Activated naive CD4-positive, alpha-beta T cell treated with anti-CD3 and anti-CD28 coated beads, Interleukin-2, amount 50 U/mL, for 72 hours (primary cell): ENCODE measurements around the gene PRAMEF17. TPM values are rescaled to one million over a fixed set of nuclear protein-coding genes. Genes with fewer than 3 reads are reported as not detected.
"Not testable (repeated sequence)": the region's sequence is repeated elsewhere in the genome, so short reads cannot be mapped to it uniquely, and the experiment has no call there.

Experiments
- ATAC-seq, 2 donors: fragments of 150-1000 bp; cut with Tn5 transposase; 2 replicates each; pipeline ENCODE4 v1.10.0; 2021; ENCODE audit warnings: mild to moderate bottlenecking in 2 of 2, moderate library complexity in 2 of 2
- DNase-seq, 2 donors: peaks; one replicate each; pipeline ENCODE4 v3.0.0; 2021 to 2022; ENCODE audit warnings: low spot score in 2 of 2
- H3K27ac Mint-ChIP-seq, 2 donors: one replicate each; pipeline ENCODE4 v1.8.0; 2022; ENCODE audit warnings: mild to moderate bottlenecking in 2 of 2, mixed read lengths in 2 of 2
- H3K36me3 Mint-ChIP-seq, 2 donors: one replicate each; pipeline ENCODE4 v1.8.0; 2022; ENCODE audit warnings: mixed read lengths in 2 of 2
- H3K9me3 Mint-ChIP-seq, 2 donors: one replicate each; pipeline ENCODE4 v1.8.0; 2022; ENCODE audit warnings: mixed read lengths in 2 of 2
- total RNA-seq, 2 donors: library from RNA; stranded (reverse); gene quantifications; one replicate each; pipeline ENCODE4 v1.2.3, GENCODE V29; 2022

The PRAMEF17 gene
- not detected for total RNA-seq

DNA sequence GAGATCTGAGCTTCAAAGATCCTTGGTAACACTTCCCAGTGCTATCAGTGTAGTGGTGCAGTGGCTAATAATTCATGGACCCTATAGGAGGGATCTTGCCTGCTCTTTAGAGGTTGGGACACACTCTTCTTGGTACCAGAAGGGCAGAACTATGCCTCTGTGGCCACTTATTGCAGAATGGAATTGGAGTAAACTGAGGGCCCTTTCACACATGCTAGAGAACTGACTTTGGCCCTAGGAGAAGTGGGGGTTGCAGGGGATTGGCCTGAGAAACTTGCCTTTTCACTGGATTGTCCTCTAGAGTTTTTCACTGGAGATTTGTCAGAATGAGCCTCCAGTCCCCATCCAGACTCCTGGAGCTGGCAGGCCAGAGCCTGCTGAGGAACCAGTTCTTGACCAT lies at the start of gene PRAMEF17:
Gene PRAMEF17 (plus strand): TSS at position 301 of the 400 bp plus-strand sequence. CDS start 26 bp downstream, at position 327.
- not testable (repeated sequence) for DNase-seq, ATAC-seq, H3K9me3 Mint-ChIP-seq, H3K36me3 Mint-ChIP-seq, H3K27ac Mint-ChIP-seq

GRCh38 chr1:13342496-13342895 lies 46.9 kb upstream of the PRAMEF17 start:
- H3K27ac Mint-ChIP-seq, H3K36me3 Mint-ChIP-seq, DNase-seq, H3K9me3 Mint-ChIP-seq, ATAC-seq: not testable (repeated sequence)

DNA sequence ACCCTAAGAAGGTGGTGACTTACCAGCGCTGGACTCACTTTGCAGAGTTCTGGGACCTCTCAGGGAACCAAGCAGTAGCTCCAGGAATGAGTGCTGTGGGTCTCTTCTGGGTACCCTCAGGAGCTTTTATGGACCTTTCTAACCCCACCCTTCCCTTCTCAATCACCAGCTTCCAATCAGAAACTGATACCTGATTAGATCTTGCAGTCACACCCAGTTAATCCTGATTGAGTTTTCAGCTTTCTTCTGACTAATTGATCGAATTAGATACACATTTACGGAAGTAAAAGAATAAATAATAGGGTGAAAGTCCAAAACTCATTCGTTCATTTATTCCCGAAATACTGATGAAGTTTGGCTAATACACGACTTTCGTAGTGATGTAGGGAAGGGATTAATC lies 42.4 kb upstream of the PRAMEF17 start, which contains the start of gene PRAMEF14:
Gene PRAMEF14 (minus strand): TSS at position 101 of the 400 bp plus-strand sequence. CDS start 1,820 bp downstream, outside the sequence.
- ATAC-seq, H3K27ac Mint-ChIP-seq: not testable (repeated sequence)

DNA sequence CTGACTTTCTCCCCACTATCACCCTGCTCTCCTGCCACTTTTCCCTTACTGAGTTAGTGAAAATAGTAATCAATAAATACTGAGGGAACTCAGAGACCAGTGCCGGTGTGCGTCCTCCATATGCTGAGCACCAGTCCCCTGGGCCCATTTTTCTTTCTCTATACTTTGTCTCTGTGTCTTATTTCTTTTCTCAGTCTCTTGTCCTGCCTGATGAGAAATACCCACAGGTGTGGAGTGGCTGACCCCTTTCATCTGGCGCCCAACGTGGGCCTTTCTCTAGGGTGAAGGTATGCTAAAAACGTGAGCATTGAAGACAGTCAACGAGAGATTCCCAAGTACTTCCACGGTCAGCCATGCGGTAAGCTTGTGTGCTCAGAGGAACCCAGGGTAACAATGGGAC lies 36.0 kb upstream of the PRAMEF17 start:
- not testable (repeated sequence) for H3K9me3 Mint-ChIP-seq, H3K27ac Mint-ChIP-seq, ATAC-seq, H3K36me3 Mint-ChIP-seq
- peak in 1 of 2 donors; percentile 5 for DNase-seq

More for the DNA sequence above, 42.4 kb upstream of the PRAMEF17 start, which contains the start of gene PRAMEF14:
- not testable (repeated sequence) for DNase-seq, H3K9me3 Mint-ChIP-seq, H3K36me3 Mint-ChIP-seq

DNA sequence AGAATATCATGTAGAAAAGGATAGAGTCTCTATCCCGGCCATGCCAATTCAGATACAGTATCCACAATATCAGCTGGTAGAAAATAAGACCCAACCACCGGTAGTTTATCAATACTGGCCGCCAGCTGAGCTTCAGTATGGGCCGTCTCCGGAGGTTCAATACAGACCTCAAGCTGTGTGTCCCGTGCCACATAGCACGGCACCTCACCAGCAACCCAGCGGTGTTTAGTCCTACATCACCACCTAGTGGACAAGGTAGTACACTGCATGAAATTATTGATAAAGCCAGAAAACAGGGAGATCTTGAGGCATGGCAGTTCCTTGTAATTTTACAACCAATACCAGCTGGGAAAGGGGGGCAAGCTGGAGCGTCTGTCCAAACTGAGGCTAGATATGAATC lies 35.0 kb upstream of the PRAMEF17 start:
- H3K36me3 Mint-ChIP-seq, ATAC-seq, H3K27ac Mint-ChIP-seq, H3K9me3 Mint-ChIP-seq, DNase-seq: not testable (repeated sequence)

DNA sequence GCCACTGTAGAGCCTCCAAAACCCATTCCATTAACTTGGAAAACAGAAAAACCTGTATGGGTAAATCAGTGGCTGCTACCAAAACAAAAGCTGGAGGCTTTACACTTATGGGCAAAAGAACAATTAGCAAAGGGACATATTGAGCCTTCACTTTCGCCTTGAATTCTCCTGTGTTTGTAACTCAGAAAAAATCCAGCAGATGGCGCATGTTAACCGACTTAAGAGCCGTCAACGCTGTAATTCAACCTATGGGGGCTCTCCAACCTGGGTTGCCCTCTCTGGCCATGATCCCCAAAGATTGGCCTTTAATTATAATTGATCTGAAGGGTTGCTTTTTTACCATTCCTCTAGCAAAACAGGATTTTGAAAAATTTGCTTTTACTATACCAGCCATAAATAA lies 32.7 kb upstream of the PRAMEF17 start:
- H3K9me3 Mint-ChIP-seq, H3K36me3 Mint-ChIP-seq, H3K27ac Mint-ChIP-seq, ATAC-seq: not testable (repeated sequence)
- DNase-seq: peak in 1 of 2 donors; percentile 48

DNA sequence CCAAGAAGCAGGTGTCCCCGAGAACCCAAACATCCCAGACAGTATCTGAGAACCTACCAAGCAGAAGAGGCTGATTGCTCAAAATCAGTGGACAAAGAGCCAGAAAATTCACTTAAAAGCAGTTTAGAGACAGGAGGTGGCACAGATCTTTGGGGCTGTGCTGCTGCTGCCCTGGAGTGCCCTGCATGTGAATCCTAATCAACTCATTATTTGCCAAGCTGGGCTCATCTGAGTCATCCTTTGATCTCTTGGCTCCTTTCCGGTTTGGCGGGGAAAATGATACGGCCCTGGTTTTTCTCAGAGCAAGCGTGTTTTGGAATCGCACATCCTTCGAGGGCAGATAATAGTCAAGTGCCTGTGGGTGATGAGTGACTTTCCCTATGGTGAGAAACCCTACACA lies 27.1 kb upstream of the PRAMEF17 start:
- not testable (repeated sequence) for H3K36me3 Mint-ChIP-seq, ATAC-seq, H3K9me3 Mint-ChIP-seq

DNA sequence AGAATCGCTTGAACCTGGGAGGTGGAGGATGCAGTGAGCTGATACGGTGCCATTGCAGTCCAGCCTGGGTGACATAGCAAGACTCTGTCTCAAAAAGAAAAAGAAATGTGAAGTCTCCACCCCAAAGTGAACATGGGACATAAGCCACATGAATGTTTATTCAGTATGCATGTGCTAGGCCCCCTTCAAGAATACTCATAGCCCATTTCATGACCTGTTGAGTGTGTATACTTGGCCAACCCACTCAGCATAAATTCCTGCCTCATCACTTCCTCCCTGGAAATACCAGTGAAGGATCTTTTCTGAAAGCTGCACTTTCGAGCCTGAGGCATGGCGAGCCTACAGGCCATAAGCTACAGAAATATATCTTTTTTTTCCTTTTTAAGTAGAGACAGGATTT lies 24.5 kb upstream of the PRAMEF17 start:
- not testable (repeated sequence) for H3K27ac Mint-ChIP-seq, ATAC-seq, DNase-seq, H3K36me3 Mint-ChIP-seq, H3K9me3 Mint-ChIP-seq

More for the DNA sequence above, 27.1 kb upstream of the PRAMEF17 start:
- DNase-seq, H3K27ac Mint-ChIP-seq: not testable (repeated sequence)

DNA sequence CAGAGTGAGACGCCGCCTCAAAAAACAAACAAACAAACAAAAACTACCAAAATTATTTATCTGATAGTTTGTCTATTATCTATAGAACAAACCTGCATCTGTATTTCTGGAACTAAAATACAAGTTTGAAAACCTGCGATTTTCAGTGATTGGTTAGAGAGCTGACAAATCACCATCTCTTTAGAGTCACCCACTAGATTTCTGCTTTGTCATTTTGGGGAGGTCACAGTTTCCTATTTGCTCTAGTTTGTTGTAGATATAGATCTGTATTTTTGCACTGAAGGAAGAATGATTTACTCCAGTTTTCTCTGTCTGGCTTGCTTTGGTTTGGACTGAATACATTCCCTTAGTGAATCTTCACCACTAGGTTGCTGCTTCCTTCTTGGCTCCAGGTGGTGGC lies 22.9 kb upstream of the PRAMEF17 start:
- not testable (repeated sequence) for DNase-seq, H3K36me3 Mint-ChIP-seq, H3K27ac Mint-ChIP-seq, H3K9me3 Mint-ChIP-seq, ATAC-seq

- not testable (repeated sequence) for ATAC-seq, H3K36me3 Mint-ChIP-seq, H3K9me3 Mint-ChIP-seq, H3K27ac Mint-ChIP-seq
- DNase-seq: peak in 1 of 2 donors; percentile 45
Observed at GRCh38 chr1:13368544-13368943, 20.9 kb upstream of the PRAMEF17 start.

DNA sequence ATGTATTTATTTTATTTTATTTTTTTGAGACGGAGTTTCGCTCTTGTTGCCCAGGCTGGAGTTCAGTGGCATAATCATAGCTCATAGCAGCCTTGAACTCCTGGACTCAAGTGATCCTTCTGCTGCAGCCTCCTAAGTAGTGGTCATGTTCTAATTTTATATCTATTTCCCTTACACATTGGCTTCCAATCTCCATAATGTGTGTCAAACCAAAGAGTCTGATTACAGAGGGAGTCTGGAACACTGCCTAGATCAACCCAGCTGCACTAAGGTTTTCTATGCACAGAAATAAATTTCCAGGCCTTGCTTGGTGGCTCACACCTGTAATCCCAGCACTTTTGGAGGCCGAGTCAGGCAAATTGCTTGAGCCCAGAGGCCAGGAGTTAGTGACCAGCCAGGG lies 10.4 kb upstream of the PRAMEF17 start:
- DNase-seq, ATAC-seq, H3K27ac Mint-ChIP-seq, H3K9me3 Mint-ChIP-seq, H3K36me3 Mint-ChIP-seq: not testable (repeated sequence)

DNA sequence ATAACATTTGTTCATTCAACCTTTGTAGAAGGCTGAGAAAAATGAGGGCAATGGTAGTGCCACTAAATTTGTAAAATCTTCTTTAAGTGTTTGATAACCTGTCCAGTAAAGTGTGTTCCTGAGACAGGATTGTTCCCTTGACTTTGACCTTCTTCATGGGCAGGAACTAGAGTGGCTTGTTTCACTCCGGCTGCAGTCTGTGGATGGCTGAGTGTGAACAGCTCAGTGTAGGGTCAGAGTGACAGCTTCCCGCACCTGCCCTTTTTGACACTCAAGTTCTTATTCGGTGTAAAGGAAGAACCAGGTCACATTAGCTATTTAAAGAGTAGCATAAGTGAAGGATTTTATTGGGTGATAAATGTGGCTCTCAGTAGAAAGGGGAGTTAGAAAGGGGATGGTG lies 9.1 kb upstream of the PRAMEF17 start:
- not testable (repeated sequence) for H3K36me3 Mint-ChIP-seq, ATAC-seq, H3K27ac Mint-ChIP-seq, H3K9me3 Mint-ChIP-seq, DNase-seq

- DNase-seq, H3K9me3 Mint-ChIP-seq, H3K27ac Mint-ChIP-seq, H3K36me3 Mint-ChIP-seq, ATAC-seq: not testable (repeated sequence)
Observed at GRCh38 chr1:13393004-13393403, 3.6 kb downstream of the PRAMEF17 start.

DNA sequence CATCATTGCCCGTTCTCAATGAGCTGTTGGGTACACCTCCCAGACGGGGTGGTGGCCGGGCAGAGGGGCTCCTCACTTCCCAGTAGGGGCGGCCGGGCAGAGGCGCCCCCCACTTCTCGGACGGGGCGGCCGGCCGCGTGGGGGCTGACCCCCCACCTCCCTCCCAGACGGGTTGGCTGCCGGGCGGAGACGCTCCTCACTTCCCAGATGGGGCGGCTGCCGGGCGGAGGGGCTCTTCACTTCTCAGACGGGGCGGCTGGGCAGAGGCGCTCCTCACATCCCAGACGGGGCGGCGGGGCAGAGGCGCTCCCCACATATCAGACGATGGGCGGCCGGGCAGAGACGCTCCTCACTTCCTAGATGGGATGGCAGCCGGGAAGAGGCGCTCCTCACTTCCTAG lies 5.3 kb downstream of the PRAMEF17 start:
- not testable (repeated sequence) for H3K9me3 Mint-ChIP-seq, H3K36me3 Mint-ChIP-seq, H3K27ac Mint-ChIP-seq, DNase-seq, ATAC-seq

DNA sequence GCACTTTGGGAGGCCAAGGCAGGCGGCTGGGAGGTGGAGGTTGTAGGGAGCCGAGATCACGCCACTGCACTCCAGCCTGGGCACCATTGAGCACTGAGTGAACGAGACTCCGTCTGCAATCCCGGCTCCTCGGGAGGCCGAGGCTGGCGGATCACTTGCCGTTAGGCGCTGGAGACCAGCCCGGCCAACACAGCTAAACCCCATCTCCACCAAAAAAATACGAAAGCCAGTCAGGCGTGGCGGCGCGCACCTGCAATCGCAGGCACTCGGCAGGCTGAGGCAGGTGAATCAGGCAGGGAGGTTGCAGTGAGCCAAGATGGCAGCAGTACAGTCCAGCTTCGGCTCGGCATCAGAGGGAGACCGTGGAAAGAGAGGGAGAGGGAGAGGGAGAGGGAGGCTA lies 5.9 kb downstream of the PRAMEF17 start:
- not testable (repeated sequence) for H3K9me3 Mint-ChIP-seq, DNase-seq, H3K36me3 Mint-ChIP-seq, H3K27ac Mint-ChIP-seq, ATAC-seq

DNA sequence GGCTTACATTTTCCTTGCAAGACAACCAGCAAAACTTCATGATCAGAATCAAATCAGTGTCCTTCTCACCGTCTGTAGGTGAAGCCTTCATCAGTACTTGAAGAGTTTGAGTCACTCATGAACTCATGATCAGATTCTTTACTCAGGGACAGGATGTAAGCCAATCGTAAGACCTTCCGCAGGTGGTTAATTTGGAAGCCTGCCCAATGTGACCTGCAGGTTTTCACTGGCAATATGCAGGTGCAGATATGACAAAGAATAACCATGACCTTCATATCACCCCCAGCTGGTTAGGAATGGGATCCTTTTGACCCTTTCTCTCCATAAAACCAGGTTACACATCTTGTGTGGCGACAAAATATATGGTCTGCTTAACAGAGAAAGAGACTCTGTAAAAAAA lies 18.4 kb downstream of the PRAMEF17 start:
- no peaks in the 10 kb centered on the region for H3K9me3 Mint-ChIP-seq
- DNase-seq: no peak
- no peaks in the 10 kb centered on the region for H3K36me3 Mint-ChIP-seq
- H3K27ac Mint-ChIP-seq: no peak overlapping the region
- no peak for ATAC-seq

DNA sequence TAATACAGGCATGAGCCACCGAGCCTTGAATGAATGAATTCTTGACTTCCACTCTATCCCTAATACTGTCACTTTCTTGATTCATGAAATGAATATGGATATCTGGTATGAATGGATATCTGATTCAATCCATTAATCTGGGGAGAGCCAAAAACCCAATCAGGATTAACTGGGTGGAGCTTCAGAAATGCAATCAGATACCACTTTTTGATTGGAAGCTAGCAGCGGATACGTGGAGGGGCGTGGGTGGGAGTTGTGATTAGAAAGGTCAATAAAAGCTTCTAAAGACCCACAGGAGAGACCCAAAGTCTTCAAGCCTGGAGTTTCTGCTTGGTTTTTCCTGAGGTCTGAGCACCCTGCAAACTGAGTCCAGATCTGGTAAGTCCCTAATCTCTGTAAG lies 20.7 kb downstream of the PRAMEF17 start, which contains the start of gene PRAMEF20:
Gene PRAMEF20 (plus strand): TSS at position 301 of the 400 bp plus-strand sequence. CDS start 5,905 bp downstream, outside the sequence.
- DNase-seq, H3K9me3 Mint-ChIP-seq, ATAC-seq, H3K36me3 Mint-ChIP-seq, H3K27ac Mint-ChIP-seq: not testable (repeated sequence)

- DNase-seq: no peak
- ATAC-seq: no peak
- Mint-ChIP-seq H3K9me3 (peaks cover 0 to 3% of the 10 kb centered on the region in 2 donors), H3K27ac (no peak overlapping the region), H3K36me3 (peaks cover 0 to 4% of the 10 kb centered on the region in 2 donors)
Observed at GRCh38 chr1:13430495-13430894, 41.1 kb downstream of the PRAMEF17 start.
